ENCODE results near the gene C3orf18. TPM values are rescaled to one million over a fixed set of nuclear protein-coding genes. Genes with fewer than 3 reads are reported as not detected.

C3orf18 gene
- total and polyA plus RNA-seq, 9 of the 15 experiments (the other 6 are each of a cell fraction or from before 2014, with no cell fraction given): 0.01 to 2.3 (median 0.94) TPM

DNA sequence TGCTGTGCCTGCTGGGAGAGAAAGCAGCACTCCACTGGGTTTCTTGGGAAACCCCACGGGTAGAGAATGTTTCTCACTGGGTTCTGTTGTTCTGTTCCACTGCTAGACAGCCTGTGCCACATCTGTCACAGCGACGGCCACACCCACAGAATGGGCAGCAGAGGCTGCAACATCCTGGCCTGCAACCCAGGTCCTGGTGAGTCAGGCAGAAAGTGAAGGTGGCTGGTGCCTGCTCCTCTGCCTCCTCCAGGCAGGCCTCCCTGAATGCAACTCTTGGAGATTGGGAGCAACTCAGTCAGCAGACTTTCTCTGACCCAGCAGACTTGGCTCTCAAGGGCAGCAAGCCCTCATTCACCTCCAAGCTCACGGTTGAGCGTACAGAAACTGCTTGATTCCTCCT lies 13.0 kb downstream of the C3orf18 start:
- DNase-seq (ENCODE audit: extremely low read depth in 1 of 4, low spot score in 3 of 4) (no peak), ATAC-seq (no peak), FAIRE-seq (no peak)
- no peaks in the 10 kb centered on the region for H3K9me1 ChIP-seq (ENCODE audit: control insufficient read depth, insufficient read depth, low read length)
- H3K4me2 ChIP-seq (ENCODE audit: insufficient read depth, low read length): no peak overlapping the region
- 2% methylated on average over 4 of the region's 5 CpGs for WGBS (ENCODE audit: insufficient coverage, low coverage, missing lambda C conversion rate)
- H3K36me3 ChIP-seq (ENCODE audit: control insufficient read depth, insufficient read depth, low read length): no peaks in the 10 kb centered on the region
- H3K79me2 ChIP-seq (ENCODE audit: control insufficient read depth, insufficient read depth, low read length): no peaks in the 10 kb centered on the region
- no peaks in the 10 kb centered on the region for H3K27me3 ChIP-seq (ENCODE audit: control insufficient read depth in 2 of 2, insufficient read depth in 2 of 2, low read length in 2 of 2)
- H4K20me1 ChIP-seq (replicated peaks; ENCODE audit: control insufficient read depth, insufficient read depth, low read length): no peaks in the 10 kb centered on the region
- in situ Hi-C loops (cut with MboI) (no loop called here), intact Hi-C loops (cut with micrococcal nuclease) (no loop called here)
- H3K4me1 ChIP-seq (replicated peaks in 1 of 2; ENCODE audit: control insufficient read depth in 2 of 2, insufficient read depth in 2 of 2, low read length in 2 of 2): peaks cover 0 to 6% of the 10 kb centered on the region in 2 experiments; a peak in 2 of 5 replicates
- no peak overlapping the region for H2AFZ ChIP-seq (ENCODE audit: low read depth, low read length)
- CTCF ChIA-PET (ENCODE audit: low intra/inter-chr PET ratio): no interaction called here
- POLR2A ChIA-PET: interaction anchor here (1.0 kb wide), 1 partner anchor 120 kb away, joined by 3 read pairs; no protein-coding TSS in a partner anchor
- H3K9me3 ChIP-seq (replicated peaks; ENCODE audit: control insufficient read depth, insufficient read depth, low read depth, low read length): no peaks in the 10 kb centered on the region
- H3K9ac ChIP-seq (ENCODE audit: insufficient read depth in 1 of 2, low read depth in 2 of 2, low read length in 2 of 2): peak overlapping the region in 1 of 2 experiments; percentile 7; a peak in 1 of 4 replicates
- no peak overlapping the region for H3K4me3 ChIP-seq
- 0 out of 2 replicates have a peak, but pooled peaks have one; percentile 41 for TF ChIP-seq ZNF436 (CRISPR knock-in tag; IDR thresholded peaks at IDR 0.05)
- TF ChIP-seq BCOR (IDR thresholded peaks at IDR 0.05): 0 out of 2 replicates have a peak, but pooled peaks have one; percentile 17
- TF ChIP-seq PYGO2 (tag; IDR thresholded peaks at IDR 0.05): no peak
- TF ChIP-seq, protein P1, sequence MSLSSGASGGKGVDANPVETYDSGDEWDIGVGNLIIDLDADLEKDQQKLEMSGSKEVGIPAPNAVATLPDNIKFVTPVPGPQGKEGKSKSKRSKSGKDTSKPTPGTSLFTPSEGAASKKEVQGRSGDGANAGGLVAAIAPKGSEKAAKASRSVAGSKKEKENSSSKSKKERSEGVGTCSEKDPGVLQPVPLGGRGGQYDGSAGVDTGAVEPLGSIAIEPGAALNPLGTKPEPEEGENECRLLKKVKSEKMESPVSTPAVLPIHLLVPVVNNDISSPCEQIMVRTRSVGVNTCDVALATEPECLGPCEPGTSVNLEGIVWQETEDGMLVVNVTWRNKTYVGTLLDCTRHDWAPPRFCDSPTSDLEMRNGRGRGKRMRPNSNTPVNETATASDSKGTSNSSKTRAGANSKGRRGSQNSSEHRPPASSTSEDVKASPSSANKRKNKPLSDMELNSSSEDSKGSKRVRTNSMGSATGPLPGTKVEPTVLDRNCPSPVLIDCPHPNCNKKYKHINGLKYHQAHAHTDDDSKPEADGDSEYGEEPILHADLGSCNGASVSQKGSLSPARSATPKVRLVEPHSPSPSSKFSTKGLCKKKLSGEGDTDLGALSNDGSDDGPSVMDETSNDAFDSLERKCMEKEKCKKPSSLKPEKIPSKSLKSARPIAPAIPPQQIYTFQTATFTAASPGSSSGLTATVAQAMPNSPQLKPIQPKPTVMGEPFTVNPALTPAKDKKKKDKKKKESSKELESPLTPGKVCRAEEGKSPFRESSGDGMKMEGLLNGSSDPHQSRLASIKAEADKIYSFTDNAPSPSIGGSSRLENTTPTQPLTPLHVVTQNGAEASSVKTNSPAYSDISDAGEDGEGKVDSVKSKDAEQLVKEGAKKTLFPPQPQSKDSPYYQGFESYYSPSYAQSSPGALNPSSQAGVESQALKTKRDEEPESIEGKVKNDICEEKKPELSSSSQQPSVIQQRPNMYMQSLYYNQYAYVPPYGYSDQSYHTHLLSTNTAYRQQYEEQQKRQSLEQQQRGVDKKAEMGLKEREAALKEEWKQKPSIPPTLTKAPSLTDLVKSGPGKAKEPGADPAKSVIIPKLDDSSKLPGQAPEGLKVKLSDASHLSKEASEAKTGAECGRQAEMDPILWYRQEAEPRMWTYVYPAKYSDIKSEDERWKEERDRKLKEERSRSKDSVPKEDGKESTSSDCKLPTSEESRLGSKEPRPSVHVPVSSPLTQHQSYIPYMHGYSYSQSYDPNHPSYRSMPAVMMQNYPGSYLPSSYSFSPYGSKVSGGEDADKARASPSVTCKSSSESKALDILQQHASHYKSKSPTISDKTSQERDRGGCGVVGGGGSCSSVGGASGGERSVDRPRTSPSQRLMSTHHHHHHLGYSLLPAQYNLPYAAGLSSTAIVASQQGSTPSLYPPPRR (CRISPR knock-in tag; IDR thresholded peaks at IDR 0.05; ENCODE audit: borderline replicate concordance): no peak
- peak; percentile 98 for TF ChIP-seq ZFP36 (IDR thresholded peaks at IDR 0.05; ENCODE audit: low read depth, low read length, partially characterized antibody)
- TF ChIP-seq RBM25 (IDR thresholded peaks at IDR 0.05; ENCODE audit: low read depth, low read length, severe bottlenecking): peak; percentile 61
- peak; percentile 64; the same call in 1 of the 2 replicates for TF ChIP-seq SMARCA5 (IDR thresholded peaks at IDR 0.05)
- BruUV-seq (replicated peaks): no TSS peak
- H3K27ac ChIP-seq (ENCODE audit: extremely low read depth, low read depth, low read length): no peak overlapping the region
